DMS53 treated with DMSO at 0.1 percent for 48 hours (cell line): ENCODE results near the gene FAM229B.
A peak's percentile ranks its signal among the peaks of the same experiment; 100 is the strongest.
"Not testable (repeated sequence)": the region's sequence is repeated elsewhere in the genome, so short reads cannot be mapped to it uniquely, and the experiment has no call there.

ENCODE experiments used
- DNase-seq: peaks from one replicate; lab custom pipeline; 2025; ENCODE audit not compliant: unreplicated experiment; lab: John Stamatoyannopoulos, UW

Gene FAM229B

GRCh38 chr6:112087136-112087911 lies at the start of gene FAM229B, which contains the start of gene TUBE1:
Gene FAM229B, plus strand, starts transcription at chr6:112087591. Its CDS starts 11,693 bp downstream, at chr6:112099284.
Gene TUBE1, minus strand, starts transcription at chr6:112087482. Its CDS starts 48 bp downstream, at chr6:112087434.
- peak; percentile 88 for DNase-seq

GRCh38 chr6:112037783-112038216 lies 49.6 kb upstream of the FAM229B start:
- no peak for DNase-seq

GRCh38 chr6:112038268-112038667 lies 49.1 kb upstream of the FAM229B start:
- no peak for DNase-seq

GRCh38 chr6:112038756-112039430 lies 48.5 kb upstream of the FAM229B start:
- no peak for DNase-seq

- DNase-seq = no peak
Observed at GRCh38 chr6:112039431-112039770, 48.0 kb upstream of the FAM229B start.

GRCh38 chr6:112040956-112041355 lies 46.4 kb upstream of the FAM229B start:
- no peak for DNase-seq

GRCh38 chr6:112041535-112041934 lies 45.9 kb upstream of the FAM229B start:
- no peak for DNase-seq

- peak; percentile 69 for DNase-seq
Observed at GRCh38 chr6:112043032-112044007, 44.1 kb upstream of the FAM229B start.

GRCh38 chr6:112044196-112044595 lies 43.2 kb upstream of the FAM229B start:
- DNase-seq = no peak

GRCh38 chr6:112044856-112045255 lies 42.5 kb upstream of the FAM229B start:
- DNase-seq = no peak

GRCh38 chr6:112047523-112047922 lies 39.9 kb upstream of the FAM229B start:
- DNase-seq = not testable (repeated sequence)

GRCh38 chr6:112049026-112049799 lies 38.2 kb upstream of the FAM229B start:
- DNase-seq = no peak

GRCh38 chr6:112049996-112050395 lies 37.4 kb upstream of the FAM229B start:
- DNase-seq = no peak

- no peak for DNase-seq
Observed at GRCh38 chr6:112050429-112050828, 37.0 kb upstream of the FAM229B start.

- not testable (repeated sequence) for DNase-seq
Observed at GRCh38 chr6:112051251-112051740, 36.1 kb upstream of the FAM229B start.

GRCh38 chr6:112054001-112054400 lies 33.4 kb upstream of the FAM229B start, which contains the start of gene CCN6:
Gene CCN6, plus strand, starts transcription at chr6:112054104. Its CDS starts 254 bp downstream, at chr6:112054358.
- no peak for DNase-seq

GRCh38 chr6:112054555-112055190 lies 32.7 kb upstream of the FAM229B start:
- no peak for DNase-seq

GRCh38 chr6:112058243-112059032 lies 29.0 kb upstream of the FAM229B start:
- DNase-seq = no peak

- no peak for DNase-seq
Observed at GRCh38 chr6:112061605-112062004, 25.8 kb upstream of the FAM229B start.
